HEK293 (cell line): ENCODE data around the gene THSD4.

ENCODE experiments used
- CTCF ChIA-PET: fragments of 350-600 bp; formaldehyde crosslinking; extraction: SDS; loops from one replicate; lab custom pipeline; 2021; ENCODE audit warnings: antibody characterized with exemption; lab: Yijun Ruan, JAX
- POLR2A ChIA-PET: fragments of 300-600 bp; formaldehyde crosslinking; extraction: SDS; loops from one replicate; lab custom pipeline; 2020; ENCODE audit warnings: antibody characterized with exemption, inconsistent platforms; lab: Yijun Ruan, JAX
- H3K27ac ChIP-seq: fragments of 200-500 bp; sonication (Bioruptor generic); 2 replicates; pipeline ENCODE4 v1.5.1; 2014; ENCODE audit warnings: low read depth, low read length, control low read depth, inconsistent platforms; ENCODE audit errors: extremely low read depth
- H3K36me3 ChIP-seq, 2 experiments: fragments of 200-500 bp in 1 of 2; sonication (Bioruptor generic) in 1 of 2; 1 replicate in 1 of 2; 2 replicates in 1 of 2; pipeline ENCODE4 v1.5.1; 2014 to 2017; ENCODE audit warnings: inconsistent platforms in 2 of 2, low read length in 2 of 2; ENCODE audit not compliant: control insufficient read depth in 2 of 2, insufficient read depth in 1 of 2
- H3K4me1 ChIP-seq: fragments of 200-500 bp; sonication (Bioruptor generic); 2 replicates; pipeline ENCODE4 v1.5.1; 2014; ENCODE audit warnings: mild to moderate bottlenecking, low read length, inconsistent platforms; ENCODE audit not compliant: control insufficient read depth, insufficient read depth
- H3K4me3 ChIP-seq: 2 replicates; pipeline ENCODE4 v1.5.1; 2011; ENCODE audit warnings: low read depth, mild to moderate bottlenecking, control low read depth, low read length, moderate library complexity
- H3K9me3 ChIP-seq: fragments of 200-500 bp; sonication (Bioruptor generic); 2 replicates; pipeline ENCODE4 v1.5.1; 2014; ENCODE audit warnings: low read depth, low read length, inconsistent platforms; ENCODE audit not compliant: control insufficient read depth, insufficient read depth
- GLIS2 ChIP-seq: fragments of 450-650 bp; formaldehyde crosslinking; IDR thresholded peaks from 2 replicates; pipeline ENCODE4 v1.5.1; 2016; ENCODE audit warnings: missing biosample characterization, missing genetic modification characterization
- IKZF3 ChIP-seq: fragments of 450-650 bp; IDR thresholded peaks from 2 replicates; pipeline ENCODE4 v1.5.0; 2018; ENCODE audit warnings: missing biosample characterization, mild to moderate bottlenecking, missing genetic modification characterization, moderate library complexity
- KLF1 ChIP-seq: fragments of 450-650 bp; formaldehyde crosslinking; IDR thresholded peaks from 2 replicates; pipeline ENCODE4 v1.5.1; 2016; ENCODE audit warnings: missing biosample characterization, missing genetic modification characterization
- KLF10 ChIP-seq: fragments of 450-650 bp; IDR thresholded peaks from 2 replicates; pipeline ENCODE4 v1.5.1; 2018; ENCODE audit warnings: missing biosample characterization, mild to moderate bottlenecking, missing genetic modification characterization
- KLF8 ChIP-seq: fragments of 450-650 bp; formaldehyde crosslinking; IDR thresholded peaks from 2 replicates; pipeline ENCODE4 v1.5.1; 2016; ENCODE audit warnings: missing biosample characterization, missing genetic modification characterization
- OVOL3 ChIP-seq: fragments of 450-650 bp; formaldehyde crosslinking; IDR thresholded peaks from 2 replicates; pipeline ENCODE4 v1.5.1; 2016; ENCODE audit warnings: missing biosample characterization, missing genetic modification characterization
- PATZ1 ChIP-seq: fragments of 450-650 bp; formaldehyde crosslinking; IDR thresholded peaks from 2 replicates; pipeline ENCODE4 v1.5.1; 2016; ENCODE audit warnings: missing biosample characterization, missing genetic modification characterization
- WT1 ChIP-seq: fragments of 450-650 bp; formaldehyde crosslinking; IDR thresholded peaks from 2 replicates; pipeline ENCODE4 v1.5.1; 2016; ENCODE audit warnings: missing biosample characterization, missing genetic modification characterization
- ZBTB8A ChIP-seq: fragments of 450-650 bp; formaldehyde crosslinking; IDR thresholded peaks from 2 replicates; pipeline ENCODE4 v1.5.1; 2016; ENCODE audit warnings: missing biosample characterization, missing genetic modification characterization
- ZFHX2 ChIP-seq: fragments of 450-650 bp; formaldehyde crosslinking; conservative IDR thresholded peaks from 2 replicates; pipeline ENCODE4 v1.5.1; 2016; ENCODE audit warnings: missing biosample characterization, missing genetic modification characterization
- ZFP41 ChIP-seq: fragments of 450-650 bp; formaldehyde crosslinking; IDR thresholded peaks from 2 replicates; pipeline ENCODE4 v1.5.1; 2016; ENCODE audit warnings: missing biosample characterization, missing genetic modification characterization, borderline replicate concordance
- ZNF10 ChIP-seq: fragments of 450-650 bp; formaldehyde crosslinking; IDR thresholded peaks from 2 replicates; pipeline ENCODE4 v1.5.1; 2017; ENCODE audit warnings: missing biosample characterization, missing genetic modification characterization
- ZNF138 ChIP-seq: fragments of 450-650 bp; formaldehyde crosslinking; IDR thresholded peaks from 2 replicates; pipeline ENCODE4 v1.5.1; 2016; ENCODE audit warnings: missing biosample characterization, missing genetic modification characterization, borderline replicate concordance
- ZNF214 ChIP-seq: fragments of 450-650 bp; formaldehyde crosslinking; IDR thresholded peaks from 2 replicates; pipeline ENCODE4 v1.5.1; 2017; ENCODE audit warnings: missing biosample characterization, mild to moderate bottlenecking, missing genetic modification characterization, borderline replicate concordance
- ZNF274 ChIP-seq, 2 experiments: fragments of 200-500 bp in 1 of 2; fragments of 450-650 bp in 1 of 2; sonication (Bioruptor generic) in 1 of 2; formaldehyde crosslinking in 1 of 2; IDR thresholded peaks; 2 replicates each; pipeline versions ENCODE4 v1.5.1 to v1.6.1; 2014 to 2016; ENCODE audit warnings: borderline replicate concordance in 1 of 2, inconsistent platforms in 1 of 2, low read length in 1 of 2, missing biosample characterization in 1 of 2, missing genetic modification characterization in 1 of 2
- ZNF423 ChIP-seq: fragments of 450-650 bp; formaldehyde crosslinking; IDR thresholded peaks from 2 replicates; pipeline ENCODE4 v1.5.1; 2016; ENCODE audit warnings: missing biosample characterization, missing genetic modification characterization
- ZNF561 ChIP-seq: fragments of 450-650 bp; IDR thresholded peaks from 2 replicates; pipeline ENCODE4 v1.5.1; 2018; ENCODE audit warnings: missing biosample characterization, missing genetic modification characterization, borderline replicate concordance
- ZNF596 ChIP-seq: fragments of 450-650 bp; IDR thresholded peaks from 2 replicates; pipeline ENCODE4 v1.5.0; 2018; ENCODE audit warnings: missing biosample characterization, mild to moderate bottlenecking, missing genetic modification characterization, moderate library complexity
- ZNF600 ChIP-seq: fragments of 450-650 bp; formaldehyde crosslinking; IDR thresholded peaks from 2 replicates; pipeline ENCODE4 v1.5.1; 2016; ENCODE audit warnings: missing biosample characterization, missing genetic modification characterization
- ZSCAN16 ChIP-seq: fragments of 450-650 bp; formaldehyde crosslinking; IDR thresholded peaks from 2 replicates; pipeline ENCODE4 v1.5.1; 2016; ENCODE audit warnings: missing biosample characterization, missing genetic modification characterization
- TF ChIP-seq, protein P1 (sequence below): fragments of 450-650 bp; formaldehyde crosslinking; IDR thresholded peaks from 2 replicates; pipeline ENCODE4 v1.5.1; 2016; ENCODE audit warnings: missing biosample characterization, missing genetic modification characterization
- TF ChIP-seq, protein P2 (sequence below): fragments of 450-650 bp; formaldehyde crosslinking; IDR thresholded peaks from 2 replicates; pipeline ENCODE4 v1.5.1; 2016; ENCODE audit warnings: missing biosample characterization, missing genetic modification characterization
- TF ChIP-seq, protein P3 (sequence below): fragments of 450-650 bp; formaldehyde crosslinking; IDR thresholded peaks from 2 replicates; pipeline ENCODE4 v1.5.1; 2016; ENCODE audit warnings: missing biosample characterization, missing genetic modification characterization, borderline replicate concordance

Gene THSD4

DNA sequence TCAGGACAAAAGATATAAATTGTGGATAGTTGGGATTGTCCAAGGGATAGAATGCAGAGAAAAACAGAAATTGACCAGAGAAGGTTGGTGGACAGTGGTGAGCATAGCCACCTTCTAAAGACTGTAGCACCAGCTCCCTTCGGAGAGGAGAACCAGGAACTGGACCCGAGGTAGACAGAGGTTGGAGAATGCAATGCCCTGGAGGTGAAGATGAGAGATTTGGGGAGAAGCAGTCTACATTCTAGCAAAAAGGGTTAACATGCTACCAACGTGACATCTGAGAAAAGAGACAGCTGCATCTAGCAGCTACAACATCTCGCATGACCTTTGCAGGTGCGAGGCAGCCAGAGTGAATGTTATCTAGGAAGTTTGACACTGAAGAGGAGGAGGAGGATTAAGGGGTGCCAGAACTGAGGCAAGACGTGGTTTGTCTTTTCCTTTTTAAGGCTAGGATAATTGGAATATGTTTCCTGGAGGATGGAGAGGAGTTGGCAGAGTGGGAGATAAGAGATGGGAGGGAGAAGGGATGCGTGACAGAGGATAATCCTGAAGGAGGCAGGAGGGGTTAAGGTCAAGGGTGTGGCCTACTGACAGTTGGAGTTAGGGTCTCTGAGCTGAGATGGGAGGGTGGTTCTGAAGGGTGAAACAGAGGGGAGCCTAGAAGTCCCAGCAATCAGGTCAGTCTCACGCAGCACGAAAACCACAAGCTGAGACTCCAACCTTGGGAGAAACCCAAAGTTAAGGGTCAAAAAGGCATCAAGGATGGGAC lies 591.4 kb downstream of the THSD4 start (continued):
- no peak for TF ChIP-seq ZNF10 (tag by site-specific recombination)

DNA sequence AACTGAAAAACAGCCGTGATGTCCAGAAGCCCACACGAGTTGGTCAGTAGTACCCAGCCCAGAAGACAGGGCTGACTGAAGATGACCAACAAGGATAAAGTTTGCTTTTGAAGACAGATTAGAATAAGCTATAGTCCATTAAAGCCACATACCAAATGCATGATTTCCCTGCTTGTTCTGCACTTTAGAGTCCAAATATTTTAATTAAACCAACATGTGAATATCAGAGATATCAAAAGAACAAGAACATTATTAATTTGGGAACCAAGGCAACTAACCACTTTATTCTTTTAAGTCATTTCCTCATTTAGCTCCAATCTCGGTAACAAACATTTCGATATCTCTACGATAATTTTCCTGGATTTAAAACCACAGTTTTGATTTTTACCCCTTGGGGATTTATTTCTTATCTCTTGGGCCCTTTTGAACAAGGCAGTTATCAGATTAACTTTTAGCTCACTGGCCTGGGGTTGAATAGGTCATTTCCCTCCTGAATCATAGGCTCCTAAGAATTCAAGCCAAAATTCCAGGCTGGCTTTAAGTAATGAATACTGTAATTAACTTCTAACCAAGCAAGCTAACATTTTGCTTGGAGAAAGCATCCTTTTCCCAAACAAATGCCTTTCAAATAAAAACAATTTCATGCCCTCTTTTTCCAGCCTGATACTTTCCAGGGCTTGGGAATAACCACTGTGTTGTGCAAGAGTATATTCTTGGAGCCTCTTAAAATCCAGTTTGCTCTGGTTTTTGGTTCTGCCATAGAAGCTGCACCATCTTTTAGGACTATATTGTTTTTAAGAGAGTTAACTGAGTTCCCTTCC lies 592.2 kb downstream of the THSD4 start:
- CTCF ChIA-PET: interaction anchor here (0.6 to 1.1 kb wide), 6 partner anchors 12 to 449 kb away, joined by 3 to 5 read pairs (median 4); no protein-coding TSS in a partner anchor
- no peaks in the 10 kb centered on the region for H3K9me3 ChIP-seq
- POLR2A ChIA-PET: no interaction called here

GRCh38 chr15:71708051-71708429 lies 592.8 kb downstream of the THSD4 start:
- Histone ChIP-seq H3K4me1 (peaks cover 23% of the 10 kb centered on the region), H3K9me3 (no peaks in the 10 kb centered on the region), H3K27ac (peak overlapping the region; percentile 58), H3K4me3 (no peak overlapping the region), H3K36me3 (no peaks in the 10 kb centered on the region)
- ChIA-PET POLR2A (no interaction called here), CTCF (interaction anchor here (0.8 to 1.6 kb wide), 3 partner anchors 12 to 448 kb away, joined by 3 to 7 read pairs (median 4); no protein-coding TSS in a partner anchor)
- TF ChIP-seq OVOL3 (peak; percentile 48; the same call in 1 of the 2 replicates), WT1 (tag by site-specific recombination) (peak; percentile 91), ZNF214 (tag by site-specific recombination) (no peak), ZNF423 (tag by site-specific recombination) (peak; percentile 56; the same call in 1 of the 2 replicates), KLF1 (tag by site-specific recombination) (peak; percentile 63), ZSCAN16 (tag by site-specific recombination) (peak; percentile 82), ZNF561 (tag by site-specific recombination) (peak; percentile 57; the same call in 1 of the 2 replicates), KLF10 (tag by site-specific recombination) (no peak), PATZ1 (tag by site-specific recombination) (peak; percentile 19; the same call in 1 of the 2 replicates), ZNF600 (tag by site-specific recombination) (peak; percentile 82; the same call in 1 of the 2 replicates), ZFHX2 (tag by site-specific recombination) (peak; percentile 76), ZFP41 (tag by site-specific recombination) (no peak), IKZF3 (peak; percentile 14; the same call in 1 of the 2 replicates), ZNF596 (0 out of 2 replicates have a peak, but pooled peaks have one; percentile 8), ZBTB8A (tag by site-specific recombination) (peak; percentile 90)
- TF ChIP-seq, protein P1, sequence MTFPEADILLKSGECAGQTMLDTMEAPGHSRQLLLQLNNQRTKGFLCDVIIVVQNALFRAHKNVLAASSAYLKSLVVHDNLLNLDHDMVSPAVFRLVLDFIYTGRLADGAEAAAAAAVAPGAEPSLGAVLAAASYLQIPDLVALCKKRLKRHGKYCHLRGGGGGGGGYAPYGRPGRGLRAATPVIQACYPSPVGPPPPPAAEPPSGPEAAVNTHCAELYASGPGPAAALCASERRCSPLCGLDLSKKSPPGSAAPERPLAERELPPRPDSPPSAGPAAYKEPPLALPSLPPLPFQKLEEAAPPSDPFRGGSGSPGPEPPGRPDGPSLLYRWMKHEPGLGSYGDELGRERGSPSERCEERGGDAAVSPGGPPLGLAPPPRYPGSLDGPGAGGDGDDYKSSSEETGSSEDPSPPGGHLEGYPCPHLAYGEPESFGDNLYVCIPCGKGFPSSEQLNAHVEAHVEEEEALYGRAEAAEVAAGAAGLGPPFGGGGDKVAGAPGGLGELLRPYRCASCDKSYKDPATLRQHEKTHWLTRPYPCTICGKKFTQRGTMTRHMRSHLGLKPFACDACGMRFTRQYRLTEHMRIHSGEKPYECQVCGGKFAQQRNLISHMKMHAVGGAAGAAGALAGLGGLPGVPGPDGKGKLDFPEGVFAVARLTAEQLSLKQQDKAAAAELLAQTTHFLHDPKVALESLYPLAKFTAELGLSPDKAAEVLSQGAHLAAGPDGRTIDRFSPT (tag by site-specific recombination): peak; percentile 54; the same call in 1 of the 2 replicates
- TF ChIP-seq, protein P2, sequence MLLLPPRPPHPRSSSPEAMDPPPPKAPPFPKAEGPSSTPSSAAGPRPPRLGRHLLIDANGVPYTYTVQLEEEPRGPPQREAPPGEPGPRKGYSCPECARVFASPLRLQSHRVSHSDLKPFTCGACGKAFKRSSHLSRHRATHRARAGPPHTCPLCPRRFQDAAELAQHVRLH (tag by site-specific recombination): peak; percentile 76; the same call in 1 of the 2 replicates
- TF ChIP-seq, protein P3, sequence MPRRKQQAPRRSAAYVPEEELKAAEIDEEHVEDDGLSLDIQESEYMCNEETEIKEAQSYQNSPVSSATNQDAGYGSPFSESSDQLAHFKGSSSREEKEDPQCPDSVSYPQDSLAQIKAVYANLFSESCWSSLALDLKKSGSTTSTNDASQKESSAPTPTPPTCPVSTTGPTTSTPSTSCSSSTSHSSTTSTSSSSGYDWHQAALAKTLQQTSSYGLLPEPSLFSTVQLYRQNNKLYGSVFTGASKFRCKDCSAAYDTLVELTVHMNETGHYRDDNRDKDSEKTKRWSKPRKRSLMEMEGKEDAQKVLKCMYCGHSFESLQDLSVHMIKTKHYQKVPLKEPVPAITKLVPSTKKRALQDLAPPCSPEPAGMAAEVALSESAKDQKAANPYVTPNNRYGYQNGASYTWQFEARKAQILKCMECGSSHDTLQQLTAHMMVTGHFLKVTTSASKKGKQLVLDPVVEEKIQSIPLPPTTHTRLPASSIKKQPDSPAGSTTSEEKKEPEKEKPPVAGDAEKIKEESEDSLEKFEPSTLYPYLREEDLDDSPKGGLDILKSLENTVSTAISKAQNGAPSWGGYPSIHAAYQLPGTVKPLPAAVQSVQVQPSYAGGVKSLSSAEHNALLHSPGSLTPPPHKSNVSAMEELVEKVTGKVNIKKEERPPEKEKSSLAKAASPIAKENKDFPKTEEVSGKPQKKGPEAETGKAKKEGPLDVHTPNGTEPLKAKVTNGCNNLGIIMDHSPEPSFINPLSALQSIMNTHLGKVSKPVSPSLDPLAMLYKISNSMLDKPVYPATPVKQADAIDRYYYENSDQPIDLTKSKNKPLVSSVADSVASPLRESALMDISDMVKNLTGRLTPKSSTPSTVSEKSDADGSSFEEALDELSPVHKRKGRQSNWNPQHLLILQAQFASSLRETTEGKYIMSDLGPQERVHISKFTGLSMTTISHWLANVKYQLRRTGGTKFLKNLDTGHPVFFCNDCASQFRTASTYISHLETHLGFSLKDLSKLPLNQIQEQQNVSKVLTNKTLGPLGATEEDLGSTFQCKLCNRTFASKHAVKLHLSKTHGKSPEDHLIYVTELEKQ (tag by site-specific recombination): 0 out of 2 replicates have a peak, but pooled peaks have one; percentile 30

More for the DNA sequence above, 592.2 kb downstream of the THSD4 start:
- peaks cover 23% of the 10 kb centered on the region for H3K4me1 ChIP-seq
- TF ChIP-seq KLF8 (tag by site-specific recombination) (no peak), ZNF138 (tag by site-specific recombination) (no peak), ZNF274 (IDR thresholded peaks at IDR 0.05; ENCODE audit: low read length) (no peak), ZNF274 (tag by site-specific recombination; IDR thresholded peaks at IDR 0.05; ENCODE audit: borderline replicate concordance) (no peak), GLIS2 (tag by site-specific recombination) (no peak), IKZF3 (peak; percentile 25; the same call in 1 of the 2 replicates)
- TF ChIP-seq, all 188 proteins: peak for 1
- Histone ChIP-seq H3K4me3 (no peak overlapping the region), H3K27ac (peak overlapping the region; percentile 58), H3K36me3 (no peaks in the 10 kb centered on the region)
